ENCODE results near the gene METTL15.

DNA sequence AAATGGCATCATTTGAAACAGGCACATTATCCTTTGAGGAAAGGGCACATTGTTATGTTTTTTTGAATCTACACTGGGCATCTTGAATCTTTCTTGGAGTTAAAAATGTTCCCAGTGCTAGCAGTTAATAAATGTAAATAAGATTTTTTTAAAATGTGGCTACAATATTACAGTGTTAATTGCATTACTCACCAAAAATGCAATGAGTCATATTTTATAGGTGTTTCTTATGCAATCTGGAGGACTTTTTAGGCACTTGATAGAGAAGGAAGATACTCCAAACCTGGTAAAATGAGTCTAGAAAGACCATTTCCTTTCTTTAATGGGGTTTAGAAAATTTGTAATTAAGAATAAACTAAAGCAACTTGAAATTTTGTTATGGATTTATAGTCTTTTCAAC, 238.0 kb downstream of the METTL15 start:
- TF ChIP-seq, protein P1, sequence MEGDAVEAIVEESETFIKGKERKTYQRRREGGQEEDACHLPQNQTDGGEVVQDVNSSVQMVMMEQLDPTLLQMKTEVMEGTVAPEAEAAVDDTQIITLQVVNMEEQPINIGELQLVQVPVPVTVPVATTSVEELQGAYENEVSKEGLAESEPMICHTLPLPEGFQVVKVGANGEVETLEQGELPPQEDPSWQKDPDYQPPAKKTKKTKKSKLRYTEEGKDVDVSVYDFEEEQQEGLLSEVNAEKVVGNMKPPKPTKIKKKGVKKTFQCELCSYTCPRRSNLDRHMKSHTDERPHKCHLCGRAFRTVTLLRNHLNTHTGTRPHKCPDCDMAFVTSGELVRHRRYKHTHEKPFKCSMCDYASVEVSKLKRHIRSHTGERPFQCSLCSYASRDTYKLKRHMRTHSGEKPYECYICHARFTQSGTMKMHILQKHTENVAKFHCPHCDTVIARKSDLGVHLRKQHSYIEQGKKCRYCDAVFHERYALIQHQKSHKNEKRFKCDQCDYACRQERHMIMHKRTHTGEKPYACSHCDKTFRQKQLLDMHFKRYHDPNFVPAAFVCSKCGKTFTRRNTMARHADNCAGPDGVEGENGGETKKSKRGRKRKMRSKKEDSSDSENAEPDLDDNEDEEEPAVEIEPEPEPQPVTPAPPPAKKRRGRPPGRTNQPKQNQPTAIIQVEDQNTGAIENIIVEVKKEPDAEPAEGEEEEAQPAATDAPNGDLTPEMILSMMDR (IDR thresholded peaks at IDR 0.05) = no peak
- TF ChIP-seq POLR2A (IDR thresholded peaks at IDR 0.05) (no peak), EP300 (IDR thresholded peaks at IDR 0.05) (no peak), POLR2AphosphoS5 (IDR thresholded peaks at IDR 0.05) (no peak)
